Tibial artery (tissue), 4 donors: ENCODE results near the gene KSR1.
"Not testable (repeated sequence)": the region's sequence is repeated elsewhere in the genome, so short reads cannot be mapped to it uniquely, and the experiment has no call there.

ENCODE experiments used
- DNase-seq, 2 donors: peaks; one replicate each; pipeline ENCODE4 v3.0.0-alpha.2; 2019
- H3K27ac ChIP-seq, 2 donors: fragments of 200-600 bp; sonication (generic) in 1 of 2; 1 replicate in 1 of 2; 2 replicates in 1 of 2; pipeline ENCODE4 v1.5.1; 2018 to 2019; ENCODE audit warnings: mild to moderate bottlenecking in 1 of 2
- H3K27me3 ChIP-seq, 2 donors: fragments of 200-600 bp; sonication (generic) in 1 of 2; one replicate each; pipeline versions ENCODE4 v1.5.1 to v1.6.0; 2016 to 2019
- H3K36me3 ChIP-seq, 3 donors: fragments of 200-600 bp; sonication (generic) in 2 of 3; one replicate each; pipeline ENCODE4 v1.5.1; 2016 to 2019; ENCODE audit warnings: mild to moderate bottlenecking in 2 of 3
- H3K4me1 ChIP-seq, 4 donors: fragments of 200-600 bp; sonication (generic) in 2 of 4; 1 replicate in 3 of 4; 2 replicates in 1 of 4; pipeline ENCODE4 v1.5.1; 2016 to 2019
- H3K4me3 ChIP-seq, 2 donors: fragments of 200-600 bp; sonication (generic) in 1 of 2; 1 replicate in 1 of 2; 2 replicates in 1 of 2; pipeline ENCODE4 v1.5.1; 2018 to 2019; ENCODE audit warnings: mild to moderate bottlenecking in 2 of 2
- H3K9me3 ChIP-seq, 3 donors: fragments of 200-600 bp; sonication (generic) in 1 of 3; one replicate each; pipeline ENCODE4 v1.5.1; 2016 to 2019
- CTCF ChIP-seq, 2 experiments: fragments of 200-600 bp in 1 of 2; fragments of 450-650 bp in 1 of 2; IDR thresholded peaks; one replicate each; pipeline ENCODE4 v1.5.1; 2017 to 2019; ENCODE audit warnings: antibody characterized with exemption in 2 of 2, mild to moderate bottlenecking in 1 of 2, moderate library complexity in 1 of 2
- intact Hi-C: fragments of 100-400 bp; cut with DNase I; formaldehyde crosslinking; loops from one replicate; pipeline ENCODE4 v1.15.0; 2023; ENCODE audit warnings: low total_unique reads

KSR1 gene

GRCh38 chr17:27423651-27424050 is 32.6 kb upstream of the KSR1 start:
- H3K27me3 ChIP-seq: no peaks in the 10 kb centered on the region
- intact Hi-C loops: loop anchor here (10.0 kb wide), 1 partner anchor 59 kb away; no protein-coding TSS in a partner anchor
- no peak for TF ChIP-seq CTCF (IDR thresholded peaks at IDR 0.05)

GRCh38 chr17:27424516-27424915 is 31.7 kb upstream of the KSR1 start:
- TF ChIP-seq CTCF (IDR thresholded peaks at IDR 0.05): no peak
- Histone ChIP-seq H3K27me3 (no peaks in the 10 kb centered on the region), H3K36me3 (no peaks in the 10 kb centered on the region), H3K27ac (no peak overlapping the region), H3K4me1 (no peaks in the 10 kb centered on the region), H3K4me3 (no peak overlapping the region), H3K9me3 (no peaks in the 10 kb centered on the region)
- intact Hi-C loops: loop anchor here (10.0 kb wide), 1 partner anchor 60 kb away; no protein-coding TSS in a partner anchor
- peak in 1 of 2 donors; percentile 38 for DNase-seq

More at GRCh38 chr17:27423651-27424050, 32.6 kb upstream of the KSR1 start:
- Histone ChIP-seq H3K4me3 (no peak overlapping the region), H3K4me1 (no peaks in the 10 kb centered on the region), H3K9me3 (no peaks in the 10 kb centered on the region), H3K27ac (no peak overlapping the region), H3K36me3 (no peaks in the 10 kb centered on the region)
- no peak for DNase-seq

GRCh38 chr17:27424941-27425340 is 31.3 kb upstream of the KSR1 start:
- H3K27ac ChIP-seq: no peak overlapping the region
- no peaks in the 10 kb centered on the region for H3K4me1 ChIP-seq
- intact Hi-C loops: loop anchor here (10.0 kb wide), 1 partner anchor 60 kb away; no protein-coding TSS in a partner anchor
- H3K36me3 ChIP-seq: no peaks in the 10 kb centered on the region
- DNase-seq: no peak
- no peaks in the 10 kb centered on the region for H3K9me3 ChIP-seq
- no peaks in the 10 kb centered on the region for H3K27me3 ChIP-seq
- H3K4me3 ChIP-seq: no peak overlapping the region
- no peak for TF ChIP-seq CTCF (IDR thresholded peaks at IDR 0.05)

- H3K27me3 ChIP-seq, H3K9me3 ChIP-seq, H3K27ac ChIP-seq, H3K4me3 ChIP-seq, H3K36me3 ChIP-seq, H3K4me1 ChIP-seq: not testable (repeated sequence)
- intact Hi-C loops: loop anchor here (10.0 kb wide), 1 partner anchor 61 kb away; no protein-coding TSS in a partner anchor
- peak in 1 of 2 donors; percentile 15 for DNase-seq
Measured at GRCh38 chr17:27425571-27425970, 30.7 kb upstream of the KSR1 start.

- Histone ChIP-seq H3K27ac (no peak overlapping the region), H3K27me3 (no peaks in the 10 kb centered on the region), H3K4me1 (no peaks in the 10 kb centered on the region), H3K36me3 (no peaks in the 10 kb centered on the region), H3K4me3 (no peak overlapping the region), H3K9me3 (no peaks in the 10 kb centered on the region)
- no peak for DNase-seq
- intact Hi-C loops: loop anchor here (10.0 kb wide), 1 partner anchor 61 kb away; no protein-coding TSS in a partner anchor
- no peak for TF ChIP-seq CTCF (IDR thresholded peaks at IDR 0.05)
Measured at GRCh38 chr17:27425991-27426390, 30.3 kb upstream of the KSR1 start.

GRCh38 chr17:27426471-27426870 is 29.8 kb upstream of the KSR1 start:
- not testable (repeated sequence) for H3K9me3 ChIP-seq, H3K36me3 ChIP-seq, H3K4me1 ChIP-seq, H3K27me3 ChIP-seq, H3K4me3 ChIP-seq, H3K27ac ChIP-seq, DNase-seq
- intact Hi-C loops: loop anchor here (10.0 kb wide), 1 partner anchor 62 kb away; no protein-coding TSS in a partner anchor

- H3K36me3 ChIP-seq, H3K27me3 ChIP-seq, H3K27ac ChIP-seq, H3K4me1 ChIP-seq, DNase-seq, H3K4me3 ChIP-seq, H3K9me3 ChIP-seq: not testable (repeated sequence)
- intact Hi-C loops: loop anchor here (10.0 kb wide), 1 partner anchor 63 kb away; no protein-coding TSS in a partner anchor
Measured at GRCh38 chr17:27427166-27427862, 28.9 kb upstream of the KSR1 start.
